Mesothelial cell of epicardium (in vitro differentiated cells): Measurements from ENCODE around the gene ERC2. TPM values are rescaled to one million over a fixed set of nuclear protein-coding genes. Genes with fewer than 3 reads are reported as not detected.

Experiments used
- DNase-seq, 2 experiments: peaks; one replicate each; pipeline ENCODE4 v3.0.0; 2021; ENCODE audit warnings: low spot score in 2 of 2; ENCODE audit not compliant: unreplicated experiment in 2 of 2
- H3K27ac Mint-ChIP-seq: 2 replicates; pipeline ENCODE4 v1.8.0; 2021; ENCODE audit warnings: mixed read lengths
- H3K27me3 Mint-ChIP-seq: 2 replicates; pipeline ENCODE4 v1.8.0; 2021; ENCODE audit warnings: low read depth, mixed read lengths
- H3K36me3 Mint-ChIP-seq: 2 replicates; pipeline ENCODE4 v1.8.0; 2021; ENCODE audit warnings: mixed read lengths
- H3K4me1 Mint-ChIP-seq: 2 replicates; pipeline ENCODE4 v1.8.0; 2021; ENCODE audit warnings: mixed read lengths
- H3K4me3 Mint-ChIP-seq: 2 replicates; pipeline ENCODE4 v1.8.0; 2021; ENCODE audit warnings: mild to moderate bottlenecking, moderate library complexity, mixed read lengths
- H3K9me3 Mint-ChIP-seq: 2 replicates; pipeline ENCODE4 v1.8.0; 2021; ENCODE audit warnings: mixed read lengths
- total RNA-seq: library from RNA; stranded (reverse); gene quantifications from 3 replicates; pipeline ENCODE4 v1.2.1, GENCODE V29; 2021
- TF ChIP-seq, protein P1 (sequence below): fragments of 200-600 bp; sonication (generic); IDR thresholded peaks from one replicate; pipeline ENCODE4 v1.5.0; 2021; ENCODE audit warnings: antibody characterized with exemption; ENCODE audit not compliant: unreplicated experiment

ERC2 gene
- total RNA-seq, 1 donor from 2014 or later, result 15.6 TPM

DNA sequence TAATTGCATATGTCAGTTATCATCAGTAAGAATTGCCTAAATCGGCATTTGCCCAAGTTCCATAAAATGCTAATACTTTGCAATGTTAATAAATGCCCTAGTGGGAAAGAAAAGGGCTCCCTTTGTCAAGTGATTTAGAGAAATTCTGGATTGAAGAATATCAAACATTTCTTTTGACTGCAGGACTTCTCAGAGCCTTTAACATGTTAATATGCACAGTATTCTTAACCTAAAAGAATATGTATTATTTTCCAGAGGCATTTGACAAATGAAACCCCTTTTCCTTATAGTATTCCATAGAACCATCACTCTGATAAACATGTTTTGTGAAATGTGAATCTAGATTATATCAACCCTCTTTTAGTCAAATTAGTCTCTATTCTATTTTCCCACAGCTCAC, 529.0 kb downstream of the ERC2 start:
- peaks cover 3% of the 10 kb centered on the region for H3K9me3 Mint-ChIP-seq
- peaks cover 10% of the 10 kb centered on the region for H3K4me1 Mint-ChIP-seq
- no peak overlapping the region for H3K4me3 Mint-ChIP-seq
- H3K27me3 Mint-ChIP-seq, result peaks cover 6% of the 10 kb centered on the region
- H3K27ac Mint-ChIP-seq, result no peak overlapping the region
- no peaks in the 10 kb centered on the region for H3K36me3 Mint-ChIP-seq
- TF ChIP-seq, protein P1, sequence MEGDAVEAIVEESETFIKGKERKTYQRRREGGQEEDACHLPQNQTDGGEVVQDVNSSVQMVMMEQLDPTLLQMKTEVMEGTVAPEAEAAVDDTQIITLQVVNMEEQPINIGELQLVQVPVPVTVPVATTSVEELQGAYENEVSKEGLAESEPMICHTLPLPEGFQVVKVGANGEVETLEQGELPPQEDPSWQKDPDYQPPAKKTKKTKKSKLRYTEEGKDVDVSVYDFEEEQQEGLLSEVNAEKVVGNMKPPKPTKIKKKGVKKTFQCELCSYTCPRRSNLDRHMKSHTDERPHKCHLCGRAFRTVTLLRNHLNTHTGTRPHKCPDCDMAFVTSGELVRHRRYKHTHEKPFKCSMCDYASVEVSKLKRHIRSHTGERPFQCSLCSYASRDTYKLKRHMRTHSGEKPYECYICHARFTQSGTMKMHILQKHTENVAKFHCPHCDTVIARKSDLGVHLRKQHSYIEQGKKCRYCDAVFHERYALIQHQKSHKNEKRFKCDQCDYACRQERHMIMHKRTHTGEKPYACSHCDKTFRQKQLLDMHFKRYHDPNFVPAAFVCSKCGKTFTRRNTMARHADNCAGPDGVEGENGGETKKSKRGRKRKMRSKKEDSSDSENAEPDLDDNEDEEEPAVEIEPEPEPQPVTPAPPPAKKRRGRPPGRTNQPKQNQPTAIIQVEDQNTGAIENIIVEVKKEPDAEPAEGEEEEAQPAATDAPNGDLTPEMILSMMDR, result no peak
- DNase-seq, result no peak

DNA sequence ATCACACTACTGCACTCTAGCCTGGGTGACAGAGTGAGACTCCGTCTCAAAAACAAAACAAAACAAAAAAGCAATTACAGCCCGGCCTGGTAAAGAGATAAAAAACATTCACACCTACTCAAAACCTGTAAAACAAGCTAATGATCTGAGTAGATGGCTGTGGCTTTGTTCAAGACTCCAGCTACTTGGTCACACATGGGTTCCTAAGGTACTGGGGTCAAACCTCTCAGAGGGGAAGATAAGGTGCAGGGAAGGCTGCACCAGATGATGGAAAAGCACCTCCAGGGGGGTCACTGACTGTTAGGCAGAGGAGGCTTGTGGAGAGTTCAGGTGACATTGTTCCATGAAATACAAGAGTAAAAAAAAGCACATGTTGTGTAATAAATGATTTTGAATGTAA, 531.0 kb downstream of the ERC2 start:
- H3K9me3 Mint-ChIP-seq, result no peaks in the 10 kb centered on the region
- no peaks in the 10 kb centered on the region for H3K36me3 Mint-ChIP-seq
- peaks cover 15% of the 10 kb centered on the region for H3K4me1 Mint-ChIP-seq
- DNase-seq, result no peak
- no peak overlapping the region for H3K4me3 Mint-ChIP-seq
- H3K27ac Mint-ChIP-seq, result no peak overlapping the region
- TF ChIP-seq, protein P1, result no peak
- peaks cover 6% of the 10 kb centered on the region for H3K27me3 Mint-ChIP-seq

DNA sequence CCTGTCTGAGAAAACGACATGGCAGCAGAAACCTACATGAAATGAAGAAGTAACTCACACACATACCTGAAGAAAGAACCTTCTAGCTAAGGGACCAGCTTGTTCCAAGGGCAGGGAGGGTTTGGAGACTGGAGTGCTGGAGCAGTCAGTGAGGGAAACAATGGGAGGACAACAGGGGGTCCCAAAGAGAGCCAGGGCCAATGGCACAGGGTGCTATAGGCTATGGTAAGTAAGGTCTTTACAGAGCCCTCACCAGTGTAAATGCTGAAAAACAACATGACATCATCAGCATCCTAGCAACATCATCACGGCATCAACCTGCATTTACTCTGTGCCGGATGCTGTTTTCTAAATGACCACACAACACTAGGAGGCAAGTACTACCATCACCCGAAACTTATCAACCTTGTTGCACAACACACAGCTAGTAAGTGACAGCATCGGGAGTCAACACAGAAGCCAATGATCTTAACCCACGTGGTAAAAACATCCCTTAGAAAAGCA, 531.7 kb downstream of the ERC2 start:
- Mint-ChIP-seq H3K4me3 (no peak overlapping the region), H3K36me3 (no peaks in the 10 kb centered on the region), H3K9me3 (no peaks in the 10 kb centered on the region), H3K27ac (no peak overlapping the region), H3K4me1 (peaks cover 19% of the 10 kb centered on the region), H3K27me3 (peaks cover 6% of the 10 kb centered on the region)
- TF ChIP-seq, protein P1, result no peak
- DNase-seq, result no peak

DNA sequence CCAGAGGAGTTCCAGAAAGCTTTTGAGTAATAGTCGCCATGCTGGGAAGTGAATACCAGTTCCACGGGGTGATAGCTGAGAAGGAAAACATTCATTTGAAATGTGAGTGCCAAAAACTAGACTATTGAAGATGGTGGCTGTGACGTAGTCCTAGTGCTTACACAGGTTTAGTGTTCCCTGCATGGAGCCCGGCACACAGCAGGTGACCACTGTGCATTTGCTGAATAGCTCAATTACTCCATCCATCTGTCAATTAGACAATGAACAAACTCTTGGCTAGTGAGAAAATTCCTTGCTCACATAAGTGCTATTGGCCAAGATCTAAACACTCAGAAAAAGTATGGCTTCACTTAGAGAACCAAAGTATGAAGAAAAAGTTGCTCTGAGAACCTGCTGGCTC, 533.0 kb downstream of the ERC2 start:
- TF ChIP-seq, protein P1, result no peak
- H3K9me3 Mint-ChIP-seq, result no peaks in the 10 kb centered on the region
- no peak overlapping the region for H3K4me3 Mint-ChIP-seq
- no peaks in the 10 kb centered on the region for H3K36me3 Mint-ChIP-seq
- no peak for DNase-seq
- H3K27me3 Mint-ChIP-seq, result peaks cover 3% of the 10 kb centered on the region
- peaks cover 18% of the 10 kb centered on the region for H3K4me1 Mint-ChIP-seq
- no peak overlapping the region for H3K27ac Mint-ChIP-seq

DNA sequence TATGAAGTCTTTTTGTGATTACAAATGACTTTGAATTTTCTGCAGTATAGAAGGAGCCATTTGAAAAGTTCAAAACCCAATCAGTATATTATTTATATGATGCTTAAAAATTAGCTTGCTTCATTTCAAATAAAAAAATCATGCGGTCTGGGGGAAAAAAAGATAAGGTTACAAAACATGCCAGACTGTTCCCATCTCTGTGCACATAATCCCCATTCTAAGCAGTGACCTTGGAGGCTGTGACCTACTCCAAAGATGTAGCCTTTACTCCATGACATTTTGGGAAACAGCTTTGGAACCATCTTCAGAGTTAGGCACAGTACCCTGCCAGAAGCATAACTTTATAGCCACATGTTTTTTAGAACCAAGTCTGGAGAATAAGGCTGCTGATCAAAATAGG, 533.5 kb downstream of the ERC2 start:
- Mint-ChIP-seq H3K27me3 (no peaks in the 10 kb centered on the region), H3K27ac (no peak overlapping the region), H3K4me3 (no peak overlapping the region), H3K36me3 (no peaks in the 10 kb centered on the region), H3K9me3 (no peaks in the 10 kb centered on the region), H3K4me1 (peaks cover 17% of the 10 kb centered on the region)
- TF ChIP-seq, protein P1, result no peak
- no peak for DNase-seq
